HL-60/S4 (cell line): ENCODE results near the gene PIGBOS1.

Experiments
- in situ Hi-C: fragments of 300-500 bp; cut with MboI; formaldehyde crosslinking; loops from 2 replicates; pipeline ENCODE4 v1.14.3; 2022; ENCODE audit warnings: low sequenced_read_pairs

The PIGBOS1 gene

DNA sequence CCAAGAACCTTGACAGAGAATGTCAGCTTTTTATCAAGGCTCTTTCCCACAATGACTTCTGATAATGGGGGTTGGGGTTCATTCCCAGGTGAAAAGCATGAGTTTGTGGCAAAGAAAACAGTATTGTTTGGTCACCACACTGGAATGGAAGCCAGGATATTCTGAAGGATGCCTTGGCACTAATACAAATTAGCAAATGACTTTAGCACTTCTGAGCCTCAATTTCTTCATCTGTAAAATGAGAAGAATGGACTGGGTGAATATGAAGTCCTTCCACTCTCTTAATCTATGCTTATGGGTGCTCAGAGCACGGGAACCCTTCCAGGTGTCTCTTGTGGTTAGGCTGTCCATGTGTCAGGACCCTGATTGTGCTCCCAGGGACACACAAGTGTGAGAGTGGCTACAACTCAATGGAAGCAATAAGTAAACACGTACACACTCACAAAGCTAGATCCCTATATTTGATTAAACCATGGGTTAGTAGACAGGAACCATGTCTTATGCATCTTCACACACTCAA is 50.7 kb downstream of the PIGBOS1 start:
- in situ Hi-C loops: no loop called here

DNA sequence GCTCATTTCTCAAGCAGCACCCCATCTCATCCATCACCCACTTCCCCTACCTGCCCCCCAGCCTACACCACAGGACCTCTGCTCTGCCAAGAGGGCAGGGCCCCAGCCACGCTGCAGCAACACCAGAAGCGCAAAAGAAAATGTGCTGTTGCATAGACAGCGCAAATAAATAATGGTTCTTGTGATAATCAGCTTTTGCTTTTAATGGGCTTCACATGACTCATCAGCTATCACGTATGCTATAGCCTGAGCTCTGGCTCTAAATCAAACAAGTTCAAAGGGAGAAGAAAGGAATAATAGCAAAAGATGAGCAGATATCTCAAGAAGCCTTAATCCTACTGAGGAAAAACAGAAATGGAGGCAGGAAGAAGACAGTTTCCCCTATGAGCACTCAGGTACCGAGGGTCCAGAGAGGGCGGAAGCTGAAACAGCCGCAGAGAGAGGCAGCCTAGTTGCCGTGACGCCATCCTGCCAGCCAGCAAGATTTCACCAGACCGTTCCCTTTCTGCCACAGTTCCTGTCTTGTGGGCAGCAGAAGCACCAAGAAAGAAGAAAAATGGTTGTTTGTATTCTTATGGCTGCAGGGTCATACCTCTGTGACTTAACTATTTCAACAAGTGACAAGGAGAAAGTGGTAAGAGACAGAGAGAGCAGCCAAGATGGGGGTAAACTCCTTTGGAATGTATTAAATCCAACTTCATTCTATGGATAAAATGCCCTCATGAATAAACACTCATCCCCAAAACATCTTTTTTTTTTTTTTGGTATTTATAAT is 51.3 kb downstream of the PIGBOS1 start:
- in situ Hi-C loops: no loop called here
